Activated gamma-delta T cell treated with anti-CD3 and anti-CD28 coated beads, Interleukin-2, amount 50 U/mL, for 16 hours (primary cell): ENCODE results near the gene DLGAP1.

Experiments used
- DNase-seq: peaks from one replicate; pipeline ENCODE4 v3.0.0-alpha.2; 2020; ENCODE audit warnings: low read depth

Gene DLGAP1

GRCh38 chr18:4172196-4173100 is 282.7 kb downstream of the DLGAP1 start:
- DNase-seq = no peak

GRCh38 chr18:4157352-4157751 is 297.8 kb downstream of the DLGAP1 start:
- DNase-seq = no peak

- DNase-seq = no peak
Measured at GRCh38 chr18:4146797-4147196, 308.3 kb downstream of the DLGAP1 start.

GRCh38 chr18:4144201-4144600 is 310.9 kb downstream of the DLGAP1 start:
- DNase-seq = no peak

- no peak for DNase-seq
Measured at GRCh38 chr18:4143585-4143984, 311.5 kb downstream of the DLGAP1 start.

- DNase-seq = no peak
Measured at GRCh38 chr18:4142876-4143275, 312.2 kb downstream of the DLGAP1 start.

- no peak for DNase-seq
Measured at GRCh38 chr18:4134700-4135099, 320.4 kb downstream of the DLGAP1 start.

- no peak for DNase-seq
Measured at GRCh38 chr18:4130734-4131719, 324.1 kb downstream of the DLGAP1 start.

- no peak for DNase-seq
Measured at GRCh38 chr18:4126939-4127338, 328.2 kb downstream of the DLGAP1 start.

GRCh38 chr18:4125627-4126230 is 329.4 kb downstream of the DLGAP1 start:
- DNase-seq = no peak

- DNase-seq = no peak
Measured at GRCh38 chr18:4125224-4125623, 329.9 kb downstream of the DLGAP1 start.

- DNase-seq = no peak
Measured at GRCh38 chr18:4119813-4120212, 335.3 kb downstream of the DLGAP1 start.

GRCh38 chr18:4119127-4119648 is 335.9 kb downstream of the DLGAP1 start:
- DNase-seq = no peak

GRCh38 chr18:4108016-4108415 is 347.1 kb downstream of the DLGAP1 start:
- no peak for DNase-seq

- no peak for DNase-seq
Measured at GRCh38 chr18:4107049-4107467, 348.0 kb downstream of the DLGAP1 start.

GRCh38 chr18:4106407-4107033 is 348.6 kb downstream of the DLGAP1 start:
- peak; percentile 13 for DNase-seq

GRCh38 chr18:4102901-4103300 is 352.2 kb downstream of the DLGAP1 start:
- no peak for DNase-seq

GRCh38 chr18:4101009-4101408 is 354.1 kb downstream of the DLGAP1 start:
- no peak for DNase-seq

- no peak for DNase-seq
Measured at GRCh38 chr18:4096486-4096885, 358.6 kb downstream of the DLGAP1 start.

GRCh38 chr18:4093676-4094075 is 361.4 kb downstream of the DLGAP1 start:
- no peak for DNase-seq

- DNase-seq = no peak
Measured at GRCh38 chr18:4084382-4084900, 370.7 kb downstream of the DLGAP1 start.
